Uterus (tissue), 2 donors: ENCODE results near the gene TMEM30A.

ENCODE experiments used
- POLR2A ChIP-seq, 2 donors: fragments of 450-650 bp; IDR thresholded peaks; one replicate each; pipeline ENCODE4 v1.6.1; 2016; ENCODE audit warnings: antibody characterized with exemption in 2 of 2, mild to moderate bottlenecking in 1 of 2, moderate library complexity in 1 of 2
- TF ChIP-seq, protein P1 (sequence below), 4 experiments: fragments of 200-600 bp in 2 of 4; fragments of 450-650 bp in 2 of 4; sonication (generic) in 2 of 4; IDR thresholded peaks; one replicate each; pipeline ENCODE4 v1.5.1; 2016 to 2019; ENCODE audit warnings: antibody characterized with exemption in 4 of 4, mild to moderate bottlenecking in 2 of 4, moderate library complexity in 1 of 4

DNA sequence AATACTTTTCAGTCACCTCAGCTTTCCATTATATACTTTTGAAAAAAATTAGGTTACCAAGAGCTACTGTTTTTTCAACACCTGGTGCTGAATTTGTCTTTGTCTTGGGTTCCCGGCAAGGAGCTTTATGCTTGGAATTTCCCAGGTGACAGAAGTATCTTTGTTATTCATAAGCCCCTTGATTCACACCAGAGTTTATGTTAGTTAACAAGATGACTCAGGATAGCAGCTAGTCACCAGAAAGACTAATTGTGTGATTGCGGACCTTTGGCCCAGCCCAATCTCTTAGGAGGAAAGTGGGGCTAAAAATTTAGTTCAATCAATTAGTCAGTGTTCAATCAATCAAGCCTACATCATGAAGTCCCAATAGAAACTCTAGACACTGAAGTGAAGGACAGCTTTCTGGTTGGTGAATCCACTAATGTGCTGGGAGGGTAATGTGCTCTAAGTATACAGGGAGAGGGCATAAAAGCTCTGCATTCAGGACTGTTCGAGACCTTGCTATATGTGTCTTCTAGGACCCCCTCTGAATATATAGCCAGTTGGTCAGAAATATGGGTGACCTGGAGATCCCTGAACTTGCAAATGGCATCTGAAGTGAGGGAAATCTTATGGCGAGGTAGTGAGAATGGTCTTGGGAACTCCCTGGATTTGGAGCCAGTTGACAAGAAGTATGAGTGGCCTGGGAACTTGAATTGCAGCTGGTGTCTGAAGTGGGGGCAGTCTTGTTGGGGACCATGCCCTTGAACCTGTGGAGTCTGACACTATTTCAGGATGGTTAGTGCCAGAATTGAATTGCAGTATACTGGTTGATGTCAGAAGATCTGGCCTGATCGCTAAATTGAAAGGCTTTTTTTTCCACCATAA is 16.2 kb downstream of the TMEM30A start:
- TF ChIP-seq, protein P1, sequence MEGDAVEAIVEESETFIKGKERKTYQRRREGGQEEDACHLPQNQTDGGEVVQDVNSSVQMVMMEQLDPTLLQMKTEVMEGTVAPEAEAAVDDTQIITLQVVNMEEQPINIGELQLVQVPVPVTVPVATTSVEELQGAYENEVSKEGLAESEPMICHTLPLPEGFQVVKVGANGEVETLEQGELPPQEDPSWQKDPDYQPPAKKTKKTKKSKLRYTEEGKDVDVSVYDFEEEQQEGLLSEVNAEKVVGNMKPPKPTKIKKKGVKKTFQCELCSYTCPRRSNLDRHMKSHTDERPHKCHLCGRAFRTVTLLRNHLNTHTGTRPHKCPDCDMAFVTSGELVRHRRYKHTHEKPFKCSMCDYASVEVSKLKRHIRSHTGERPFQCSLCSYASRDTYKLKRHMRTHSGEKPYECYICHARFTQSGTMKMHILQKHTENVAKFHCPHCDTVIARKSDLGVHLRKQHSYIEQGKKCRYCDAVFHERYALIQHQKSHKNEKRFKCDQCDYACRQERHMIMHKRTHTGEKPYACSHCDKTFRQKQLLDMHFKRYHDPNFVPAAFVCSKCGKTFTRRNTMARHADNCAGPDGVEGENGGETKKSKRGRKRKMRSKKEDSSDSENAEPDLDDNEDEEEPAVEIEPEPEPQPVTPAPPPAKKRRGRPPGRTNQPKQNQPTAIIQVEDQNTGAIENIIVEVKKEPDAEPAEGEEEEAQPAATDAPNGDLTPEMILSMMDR (IDR thresholded peaks at IDR 0.05), result no peak
- TF ChIP-seq POLR2A (IDR thresholded peaks at IDR 0.05), result no peak
